GM23248 (cell line): ENCODE measurements around the gene IL1F10. TPM values are rescaled to one million over a fixed set of nuclear protein-coding genes. Genes with fewer than 3 reads are reported as not detected.

Experiments
- DNase-seq: peaks from one replicate; pipeline ENCODE4 v3.0.0-alpha.2; 2015
- H2AFZ ChIP-seq: fragments of 200-600 bp; sonication (generic); 2 replicates; pipeline ENCODE4 v1.6.1; 2016; ENCODE audit warnings: antibody characterized with exemption
- H3F3A ChIP-seq: fragments of 200-600 bp; sonication (generic); 2 replicates; pipeline ENCODE4 v1.6.1; 2016; ENCODE audit warnings: mild to moderate bottlenecking, antibody characterized with exemption, mixed run types; ENCODE audit not compliant: insufficient read depth
- H3K27ac ChIP-seq: fragments of 200-600 bp; sonication (generic); 2 replicates; pipeline ENCODE4 v1.5.1; 2016; ENCODE audit warnings: mild to moderate bottlenecking
- H3K27me3 ChIP-seq: fragments of 200-600 bp; sonication (generic); replicated peaks from 2 replicates; pipeline ENCODE4 v1.6.1; 2016; ENCODE audit warnings: mild to moderate bottlenecking; ENCODE audit not compliant: insufficient read depth
- H3K36me3 ChIP-seq: fragments of 200-600 bp; sonication (generic); 2 replicates; pipeline ENCODE4 v1.6.1; 2016; ENCODE audit warnings: low read depth, mild to moderate bottlenecking
- H3K4me1 ChIP-seq: fragments of 200-600 bp; sonication (generic); 2 replicates; pipeline ENCODE4 v1.6.1; 2016; ENCODE audit warnings: mild to moderate bottlenecking; ENCODE audit not compliant: insufficient read depth
- H3K4me2 ChIP-seq: fragments of 200-600 bp; sonication (generic); one replicate; pipeline ENCODE4 v1.6.1; 2016; ENCODE audit warnings: mild to moderate bottlenecking; ENCODE audit not compliant: unreplicated experiment
- H3K4me3 ChIP-seq: fragments of 200-600 bp; sonication (generic); 2 replicates; pipeline ENCODE4 v1.5.1; 2016; ENCODE audit warnings: mild to moderate bottlenecking
- H3K79me2 ChIP-seq: fragments of 200-600 bp; sonication (generic); 2 replicates; pipeline ENCODE4 v1.6.1; 2016; ENCODE audit warnings: mild to moderate bottlenecking; ENCODE audit not compliant: insufficient read depth
- H3K9ac ChIP-seq: fragments of 200-600 bp; sonication (generic); 2 replicates; pipeline ENCODE4 v1.6.1; 2016; ENCODE audit warnings: mild to moderate bottlenecking
- H3K9me2 ChIP-seq: fragments of 200-600 bp; sonication (generic); 2 replicates; pipeline ENCODE4 v1.6.1; 2016; ENCODE audit warnings: mixed run types, mild to moderate bottlenecking, moderate library complexity; ENCODE audit not compliant: insufficient read depth
- H3K9me3 ChIP-seq: fragments of 200-600 bp; sonication (generic); one replicate; pipeline ENCODE4 v1.6.1; 2017; ENCODE audit warnings: low read depth
- H4K20me1 ChIP-seq: fragments of 200-600 bp; sonication (generic); 2 replicates; pipeline ENCODE4 v1.6.0; 2016; ENCODE audit not compliant: insufficient read depth
- EZH2 ChIP-seq: fragments of 200-600 bp; sonication (generic); IDR thresholded peaks from 2 replicates; pipeline ENCODE4 v1.6.1; 2018; ENCODE audit warnings: antibody characterized with exemption, mild to moderate bottlenecking; ENCODE audit not compliant: insufficient read depth, poor library complexity, severe bottlenecking
- EZH2phosphoT487 ChIP-seq: fragments of 200-600 bp; sonication (generic); IDR thresholded peaks from 2 replicates; pipeline ENCODE4 v1.6.1; 2018; ENCODE audit warnings: antibody characterized with exemption, moderate library complexity, mild to moderate bottlenecking, low read depth; ENCODE audit not compliant: insufficient read depth
- WGBS, 2 experiments: methylation state at CpG; one replicate each; pipeline ENCODE4 v1.1.6; 2015 to 2017; ENCODE audit warnings: low lambda C conversion rate in 2 of 2, low coverage in 1 of 2; ENCODE audit errors: missing lambda C conversion rate in 2 of 2; 5-methylcytosine and 5-hydroxymethylcytosine counted together
- in situ Hi-C: fragments of 300-500 bp; cut with MboI; formaldehyde crosslinking; loops from 2 replicates; pipeline ENCODE4 v1.15.0; 2020
- polyA plus RNA-seq: library from polyadenylated mRNA; unstranded; fragments of >200 nt; fragmentation: Nextera tagmentation; extraction: Ambion mirVana; gene quantifications from 2 replicates; pipeline ENCODE4 v1.2.1, GENCODE V29; 2016
- total RNA-seq: library from RNA; depleted of rRNA; stranded (reverse); fragments of >200 nt; shearing (Covaris generic); gene quantifications from 2 replicates; pipeline ENCODE4 v1.2.3, GENCODE V29; 2014

IL1F10 gene
- total and polyA plus RNA-seq, 2 experiments from 2014 or later = not detected

GRCh38 chr2:113068706-113069485 is 1.1 kb downstream of the IL1F10 start:
- H3K9me3 ChIP-seq = no peaks in the 10 kb centered on the region
- H3K36me3 ChIP-seq = no peaks in the 10 kb centered on the region
- H3K4me2 ChIP-seq = peak overlapping the region; percentile 12
- H3K79me2 ChIP-seq = no peaks in the 10 kb centered on the region
- no peaks in the 10 kb centered on the region for H3K9me2 ChIP-seq
- no peak overlapping the region for H2AFZ ChIP-seq
- peaks cover 19% of the 10 kb centered on the region for H3K4me1 ChIP-seq
- TF ChIP-seq EZH2phosphoT487 (no peak), EZH2 (no peak)
- in situ Hi-C loops = no loop called here
- no peak overlapping the region for H3K27ac ChIP-seq
- no peak overlapping the region for H3K4me3 ChIP-seq
- DNase-seq = peak; percentile 44
- peaks cover 7% of the 10 kb centered on the region for H3K27me3 ChIP-seq
- no peaks in the 10 kb centered on the region for H4K20me1 ChIP-seq
- WGBS, 2 experiments = 14 to 23% methylated on average over 5 of the region's 5 CpGs
- peaks cover 5% of the 10 kb centered on the region; the same call in 1 of the 2 replicates for H3F3A ChIP-seq
- no peak overlapping the region for H3K9ac ChIP-seq

- Histone ChIP-seq H3K27me3 (peaks cover under 1% of the 10 kb centered on the region; the same call in 1 of the 2 replicates), H3K4me3 (no peak overlapping the region), H3K9ac (no peak overlapping the region), H3K36me3 (no peaks in the 10 kb centered on the region), H3K4me1 (peaks cover 19% of the 10 kb centered on the region), H3F3A (peaks cover 5% of the 10 kb centered on the region; the same call in 1 of the 2 replicates), H3K9me3 (no peaks in the 10 kb centered on the region), H3K27ac (no peak overlapping the region), H4K20me1 (no peaks in the 10 kb centered on the region), H3K79me2 (no peaks in the 10 kb centered on the region), H2AFZ (no peak overlapping the region), H3K9me2 (no peaks in the 10 kb centered on the region), H3K4me2 (peak overlapping the region; percentile 12)
- DNase-seq = peak; percentile 21
- WGBS, 2 experiments = 64 to 67% methylated on average over 4 of the region's 4 CpGs
- no peak for TF ChIP-seq EZH2
- no peak for TF ChIP-seq EZH2phosphoT487
- in situ Hi-C loops = no loop called here
These were observed 2.2 kb downstream of the IL1F10 start for GRCh38 chr2:113069676-113070605.

GRCh38 chr2:113070606-113070975 is 2.8 kb downstream of the IL1F10 start:
- 95 to 96% methylated on average over 1 of the region's 1 CpG for WGBS, 2 experiments
- Histone ChIP-seq H3K79me2 (no peaks in the 10 kb centered on the region), H3K9me2 (no peaks in the 10 kb centered on the region), H3K4me1 (peaks cover 19% of the 10 kb centered on the region), H3K27ac (no peak overlapping the region), H3K36me3 (no peaks in the 10 kb centered on the region), H4K20me1 (no peaks in the 10 kb centered on the region), H3K4me2 (no peak overlapping the region), H3F3A (peaks cover 5% of the 10 kb centered on the region; the same call in 1 of the 2 replicates), H3K9me3 (no peaks in the 10 kb centered on the region), H3K4me3 (no peak overlapping the region), H2AFZ (no peak overlapping the region), H3K27me3 (peaks cover 7% of the 10 kb centered on the region; the same call in 1 of the 2 replicates), H3K9ac (no peak overlapping the region)
- no peak for DNase-seq
- TF ChIP-seq EZH2phosphoT487 (no peak), EZH2 (no peak)
- in situ Hi-C loops = no loop called here

GRCh38 chr2:113072584-113072983 is 4.8 kb downstream of the IL1F10 start:
- Histone ChIP-seq H3K36me3 (no peaks in the 10 kb centered on the region), H2AFZ (no peak overlapping the region), H3K9me2 (no peaks in the 10 kb centered on the region), H3K27ac (no peak overlapping the region), H3F3A (peaks cover 5% of the 10 kb centered on the region; the same call in 1 of the 2 replicates), H3K79me2 (no peaks in the 10 kb centered on the region), H3K27me3 (peaks cover 18% of the 10 kb centered on the region; the same call in 1 of the 2 replicates), H3K4me3 (no peak overlapping the region), H3K4me1 (peaks cover 19% of the 10 kb centered on the region), H4K20me1 (no peaks in the 10 kb centered on the region), H3K9ac (no peak overlapping the region), H3K4me2 (no peak overlapping the region), H3K9me3 (no peaks in the 10 kb centered on the region)
- WGBS, 2 experiments = 29 to 40% methylated on average over 4 of the region's 4 CpGs
- in situ Hi-C loops = no loop called here
- TF ChIP-seq EZH2phosphoT487 (no peak), EZH2 (no peak)
- no peak for DNase-seq
